GM23338 (cell line): ENCODE results near the gene ATP4A.

Experiments used
- CTCF ChIP-seq, 2 experiments: fragments of 200-600 bp in 1 of 2; sonication (generic) in 1 of 2; conservative IDR thresholded peaks; 2 replicates each; pipeline versions ENCODE4 v1.5.1 to v1.6.1; 2016 to 2017; ENCODE audit warnings: antibody characterized with exemption in 2 of 2, low read depth in 2 of 2, mild to moderate bottlenecking in 2 of 2, moderate library complexity in 1 of 2
- EZH2 ChIP-seq: fragments of 200-600 bp; sonication (generic); IDR thresholded peaks from one replicate; pipeline ENCODE4 v1.8.0; 2017; ENCODE audit warnings: antibody characterized with exemption, mild to moderate bottlenecking, low read depth; ENCODE audit not compliant: unreplicated experiment
- TF ChIP-seq, protein P1 (sequence below): IDR thresholded peaks from 2 replicates; pipeline ENCODE4 v1.6.1; 2016; ENCODE audit warnings: antibody characterized with exemption

DNA sequence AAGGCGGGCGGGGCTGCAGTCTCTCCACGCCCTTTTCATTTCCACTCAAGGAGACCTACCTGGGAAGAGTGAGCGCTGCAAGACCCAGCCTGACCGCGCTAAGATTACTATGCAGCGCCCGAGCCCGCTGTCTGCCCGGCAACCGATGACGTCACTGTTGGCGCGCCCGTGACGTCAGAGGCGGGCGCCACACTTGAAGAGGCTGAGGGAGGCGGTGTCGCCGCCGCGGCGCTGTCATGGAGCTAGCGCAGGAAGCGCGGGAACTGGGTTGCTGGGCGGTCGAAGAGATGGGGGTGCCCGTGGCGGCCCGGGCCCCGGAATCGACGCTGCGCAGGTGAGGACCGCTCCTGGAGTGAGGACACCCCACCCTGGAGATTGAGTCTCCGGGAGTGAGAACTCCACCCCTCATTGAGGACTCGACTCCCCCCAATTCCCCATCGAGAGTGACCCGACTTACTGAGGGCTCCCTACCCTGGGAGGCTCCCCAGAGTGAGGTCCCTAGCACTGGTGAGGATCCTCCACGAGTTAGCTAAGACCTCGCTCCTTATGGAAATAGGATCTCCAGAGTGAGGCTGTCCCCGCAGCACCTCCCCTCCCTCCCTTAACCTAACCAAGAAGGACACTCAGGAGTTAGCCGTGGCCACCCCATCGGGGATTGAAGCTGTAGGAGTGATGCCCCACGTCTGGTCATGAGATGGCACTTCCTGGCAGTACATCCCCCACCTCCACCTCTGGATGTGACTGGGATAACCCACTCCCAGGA is 49.3 kb upstream of the ATP4A start, which contains the start of gene HAUS5:
- TF ChIP-seq EZH2 (no peak), CTCF (conservative IDR thresholded peaks at IDR 0.05; ENCODE audit: low read depth in 2 of 2) (no peak; a peak in 1 of 4 replicates)
- TF ChIP-seq, protein P1, sequence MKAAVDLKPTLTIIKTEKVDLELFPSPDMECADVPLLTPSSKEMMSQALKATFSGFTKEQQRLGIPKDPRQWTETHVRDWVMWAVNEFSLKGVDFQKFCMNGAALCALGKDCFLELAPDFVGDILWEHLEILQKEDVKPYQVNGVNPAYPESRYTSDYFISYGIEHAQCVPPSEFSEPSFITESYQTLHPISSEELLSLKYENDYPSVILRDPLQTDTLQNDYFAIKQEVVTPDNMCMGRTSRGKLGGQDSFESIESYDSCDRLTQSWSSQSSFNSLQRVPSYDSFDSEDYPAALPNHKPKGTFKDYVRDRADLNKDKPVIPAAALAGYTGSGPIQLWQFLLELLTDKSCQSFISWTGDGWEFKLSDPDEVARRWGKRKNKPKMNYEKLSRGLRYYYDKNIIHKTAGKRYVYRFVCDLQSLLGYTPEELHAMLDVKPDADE, result peak; percentile 37; the same call in 1 of the 2 replicates
